ENCODE data around the gene EIF4E. TPM values are rescaled to one million over a fixed set of nuclear protein-coding genes. Genes with fewer than 3 reads are reported as not detected.
"Not testable (repeated sequence)": the region's sequence is repeated elsewhere in the genome, so short reads cannot be mapped to it uniquely, and the experiment has no call there.

EIF4E gene
- total RNA-seq, 1 donor = 241 TPM

DNA sequence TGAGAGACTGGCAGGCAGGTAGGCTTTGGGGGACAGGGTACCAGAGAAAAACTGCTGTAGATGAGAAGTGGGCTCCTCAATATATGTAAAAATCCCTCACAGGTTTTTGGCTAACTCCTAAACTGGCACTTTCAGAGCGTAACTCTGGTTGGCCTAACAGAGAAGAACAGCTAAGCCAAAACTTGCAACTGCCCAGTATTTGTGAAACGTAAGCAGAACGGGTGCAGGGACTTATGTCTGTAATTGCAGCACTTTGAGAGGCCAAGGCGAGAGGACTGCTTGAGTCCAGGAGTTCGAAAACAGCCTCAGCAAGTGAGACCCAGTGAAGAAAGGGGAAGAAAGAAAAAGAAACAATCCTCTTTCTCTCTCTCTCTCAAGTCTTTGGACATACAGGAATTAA lies 25.0 kb downstream of the EIF4E start:
- TF ChIP-seq, protein P1, sequence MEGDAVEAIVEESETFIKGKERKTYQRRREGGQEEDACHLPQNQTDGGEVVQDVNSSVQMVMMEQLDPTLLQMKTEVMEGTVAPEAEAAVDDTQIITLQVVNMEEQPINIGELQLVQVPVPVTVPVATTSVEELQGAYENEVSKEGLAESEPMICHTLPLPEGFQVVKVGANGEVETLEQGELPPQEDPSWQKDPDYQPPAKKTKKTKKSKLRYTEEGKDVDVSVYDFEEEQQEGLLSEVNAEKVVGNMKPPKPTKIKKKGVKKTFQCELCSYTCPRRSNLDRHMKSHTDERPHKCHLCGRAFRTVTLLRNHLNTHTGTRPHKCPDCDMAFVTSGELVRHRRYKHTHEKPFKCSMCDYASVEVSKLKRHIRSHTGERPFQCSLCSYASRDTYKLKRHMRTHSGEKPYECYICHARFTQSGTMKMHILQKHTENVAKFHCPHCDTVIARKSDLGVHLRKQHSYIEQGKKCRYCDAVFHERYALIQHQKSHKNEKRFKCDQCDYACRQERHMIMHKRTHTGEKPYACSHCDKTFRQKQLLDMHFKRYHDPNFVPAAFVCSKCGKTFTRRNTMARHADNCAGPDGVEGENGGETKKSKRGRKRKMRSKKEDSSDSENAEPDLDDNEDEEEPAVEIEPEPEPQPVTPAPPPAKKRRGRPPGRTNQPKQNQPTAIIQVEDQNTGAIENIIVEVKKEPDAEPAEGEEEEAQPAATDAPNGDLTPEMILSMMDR (IDR thresholded peaks at IDR 0.05; ENCODE audit: insufficient read depth, low read depth, low read length) = no peak
- no peak for DNase-seq (ENCODE audit: low read depth)
- H3K4me3 ChIP-seq (ENCODE audit: low read depth, low read length) = no peak overlapping the region

DNA sequence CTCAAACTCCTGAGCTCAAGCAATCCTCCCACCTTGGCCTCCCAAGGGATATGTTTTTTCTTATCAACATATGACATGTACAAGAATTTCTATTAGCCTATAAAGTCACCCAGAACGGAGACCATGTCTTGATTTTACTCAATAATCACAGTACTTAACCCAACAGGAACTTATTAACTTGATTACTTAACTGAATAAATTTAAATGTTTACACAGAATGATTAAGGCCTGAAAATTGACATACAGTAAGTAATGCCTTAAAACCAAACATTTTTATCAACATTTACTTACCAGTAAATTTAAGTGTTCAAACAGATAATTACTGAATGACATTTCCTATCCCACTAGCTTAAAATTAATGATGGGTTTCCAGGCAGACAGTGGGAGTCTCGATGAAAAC lies 25.4 kb downstream of the EIF4E start:
- TF ChIP-seq, protein P1 (IDR thresholded peaks at IDR 0.05; ENCODE audit: insufficient read depth, low read depth, low read length) = no peak
- H3K4me3 ChIP-seq (ENCODE audit: low read depth, low read length) = no peak overlapping the region
- no peak for DNase-seq (ENCODE audit: low read depth)

DNA sequence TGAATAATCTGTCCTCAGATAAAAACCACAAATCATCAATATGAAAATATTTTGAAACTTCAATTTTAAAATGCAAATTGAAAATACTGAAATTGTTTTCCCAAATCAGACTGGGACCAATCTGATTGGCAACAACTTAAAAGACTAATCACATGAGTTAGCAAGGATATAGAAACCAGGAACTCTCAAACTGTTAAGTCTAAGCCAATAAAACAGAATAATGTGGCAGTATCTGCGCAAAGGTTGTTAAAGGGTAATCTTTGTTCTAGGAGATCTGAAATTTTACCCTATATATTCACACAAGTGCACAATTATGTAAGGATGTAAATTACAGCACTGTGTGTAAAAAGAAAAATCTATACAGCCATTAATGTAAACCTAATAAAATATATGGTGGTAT lies 29.7 kb downstream of the EIF4E start:
- TF ChIP-seq, protein P1 (IDR thresholded peaks at IDR 0.05; ENCODE audit: insufficient read depth, low read depth, low read length) = no peak
- no peak for DNase-seq (ENCODE audit: low read depth)
- H3K4me3 ChIP-seq (ENCODE audit: low read depth, low read length) = no peak overlapping the region

DNA sequence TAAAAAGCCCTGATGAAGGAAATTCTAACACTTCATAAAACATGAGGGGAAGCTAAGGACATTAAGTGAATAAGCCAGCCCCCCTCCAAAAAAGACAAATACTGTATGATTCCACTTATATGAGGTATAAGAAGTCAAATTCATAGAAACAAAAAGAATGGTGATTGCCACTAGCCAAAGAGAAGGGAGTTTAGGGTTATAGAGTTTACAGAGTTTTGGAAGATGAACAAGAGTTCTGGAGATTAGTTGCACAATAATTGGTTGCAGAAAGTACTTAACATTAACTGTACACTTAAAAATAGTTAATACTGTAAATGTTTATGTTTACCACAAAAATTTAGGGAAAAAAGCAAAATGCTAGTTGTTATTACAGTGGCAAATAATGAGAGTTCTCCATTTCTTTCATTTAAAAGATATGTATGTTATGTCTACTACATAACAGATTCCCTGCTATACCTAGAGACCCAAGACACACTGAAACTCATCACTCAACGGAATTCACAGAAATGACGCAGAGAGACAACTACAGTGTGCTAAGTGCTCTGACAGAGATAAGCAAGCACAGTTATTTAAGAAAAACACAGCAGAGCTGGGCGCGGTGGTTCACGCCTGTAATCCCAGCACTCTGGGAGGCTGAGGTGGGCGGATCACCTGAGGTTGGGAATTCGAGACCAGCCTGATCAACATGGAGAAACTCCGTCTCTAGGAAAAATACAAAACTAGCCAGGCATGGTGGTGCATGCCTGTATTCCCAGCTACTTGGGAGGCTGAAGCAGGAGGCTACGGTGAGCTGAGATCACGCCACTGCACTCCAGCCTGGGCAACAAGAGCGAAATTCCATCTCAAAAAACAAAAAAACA lies 37.2 kb downstream of the EIF4E start:
- TF ChIP-seq, protein P1 (IDR thresholded peaks at IDR 0.05; ENCODE audit: insufficient read depth, low read depth, low read length) = no peak
- DNase-seq (ENCODE audit: low read depth) = peak; percentile 41
- no peak overlapping the region for H3K4me3 ChIP-seq (ENCODE audit: low read depth, low read length)

DNA sequence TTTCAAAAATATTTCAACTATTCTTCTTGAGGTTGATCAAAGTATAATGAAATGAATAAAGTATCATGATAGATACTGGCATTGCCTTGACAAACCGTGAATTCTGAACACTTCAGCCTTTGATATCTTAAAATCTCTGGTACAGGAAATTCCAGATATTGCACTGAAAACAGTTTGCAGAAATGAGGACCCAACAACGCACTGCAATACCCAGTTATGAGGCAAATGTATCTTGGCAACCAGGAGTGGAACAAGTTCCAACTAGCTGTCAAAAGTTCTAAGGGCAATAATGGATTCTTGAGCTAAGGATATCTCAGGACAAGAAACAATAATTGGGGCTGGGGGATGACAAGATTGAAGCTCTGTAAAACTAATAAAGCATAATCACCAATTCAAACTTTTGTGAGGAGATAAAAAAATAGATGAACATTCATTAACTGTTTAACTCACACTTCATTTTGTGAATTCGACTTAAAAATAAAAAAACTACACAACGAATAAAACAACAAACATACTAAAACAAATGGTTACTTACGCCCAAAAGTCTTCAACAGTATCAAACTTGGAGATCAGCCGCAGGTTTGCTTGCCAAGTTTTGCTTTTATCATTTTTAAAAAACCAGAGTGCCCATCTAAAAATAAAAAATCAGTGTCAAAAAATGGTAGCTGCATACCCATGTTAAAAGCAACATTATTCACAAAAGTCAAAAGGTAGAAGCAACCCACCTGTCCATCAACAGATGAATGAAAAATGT lies 38.1 kb downstream of the EIF4E start:
- no peak overlapping the region for H3K4me3 ChIP-seq (ENCODE audit: low read depth, low read length)
- peak; percentile 21 for DNase-seq (ENCODE audit: low read depth)
- TF ChIP-seq, protein P1 (IDR thresholded peaks at IDR 0.05; ENCODE audit: insufficient read depth, low read depth, low read length) = no peak

DNA sequence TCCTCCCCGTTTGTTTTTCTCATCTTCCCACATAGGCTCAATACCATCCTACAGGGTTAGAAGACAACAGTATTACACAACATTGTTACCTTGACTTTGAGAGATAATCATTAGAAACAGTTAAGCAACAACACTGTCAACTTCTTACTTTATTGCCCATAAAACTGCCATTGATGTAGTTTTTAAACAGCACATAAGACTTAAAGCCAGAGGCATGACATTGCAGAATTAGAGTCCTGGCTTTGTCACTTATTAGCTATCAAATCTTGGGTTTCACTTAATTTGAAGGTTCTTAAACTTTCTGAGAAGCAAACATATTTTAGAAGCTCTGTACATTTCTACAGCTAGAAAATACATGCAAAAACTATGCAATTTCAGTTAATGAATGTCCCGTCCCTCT lies 41.8 kb downstream of the EIF4E start:
- H3K4me3 ChIP-seq (ENCODE audit: low read depth, low read length) = no peak overlapping the region
- TF ChIP-seq, protein P1 (IDR thresholded peaks at IDR 0.05; ENCODE audit: insufficient read depth, low read depth, low read length) = no peak
- DNase-seq (ENCODE audit: low read depth) = peak; percentile 77

DNA sequence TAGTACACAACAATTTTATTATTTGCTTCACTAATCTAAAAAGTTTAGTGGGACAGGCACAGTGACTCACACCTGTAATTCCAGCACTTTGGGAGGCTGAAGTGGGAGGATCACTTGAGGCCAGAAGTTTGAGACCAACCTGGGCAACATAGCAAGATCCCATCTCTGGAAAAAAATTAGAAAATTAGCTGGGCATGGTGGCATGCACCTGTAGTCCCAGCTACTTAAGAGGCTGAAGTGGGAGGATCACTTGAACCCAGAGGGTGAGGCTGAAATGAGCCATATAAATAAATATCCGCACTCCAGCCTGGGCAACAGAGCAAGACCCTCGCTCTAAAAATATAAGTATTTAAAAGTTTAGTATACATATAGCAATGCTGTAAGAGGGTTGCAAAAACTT lies 42.6 kb downstream of the EIF4E start:
- H3K4me3 ChIP-seq (ENCODE audit: low read depth, low read length); DNase-seq (ENCODE audit: low read depth): not testable (repeated sequence)

DNA sequence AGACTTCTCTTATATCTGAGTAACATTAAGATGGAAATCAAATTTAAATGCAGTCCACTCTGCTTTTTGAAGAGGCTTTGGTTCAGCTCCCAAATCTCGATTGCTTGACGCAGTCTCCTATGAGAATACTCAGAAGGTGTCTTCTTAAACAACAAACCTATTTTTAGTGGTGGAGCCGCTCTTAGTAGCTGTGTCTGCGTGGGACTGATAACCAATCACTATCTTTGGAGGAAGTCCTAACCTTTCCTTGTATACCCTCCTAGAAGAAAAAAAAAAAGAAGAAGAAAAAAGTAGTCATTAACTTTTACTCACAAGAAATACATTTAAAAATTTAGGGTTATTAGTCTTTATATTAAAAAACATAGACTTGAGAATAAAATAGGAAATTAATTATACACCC lies 48.0 kb downstream of the EIF4E start:
- not testable (repeated sequence) for DNase-seq (ENCODE audit: low read depth); H3K4me3 ChIP-seq (ENCODE audit: low read depth, low read length)

All from fibroblast of villous mesenchyme (primary cell).